SK-N-MC (cell line): ENCODE measurements around the gene TMEM54.

Experiments used
- EZH2 ChIP-seq: fragments of 200-600 bp; sonication (generic); IDR thresholded peaks from one replicate; pipeline ENCODE4 v1.6.1; 2017; ENCODE audit warnings: antibody characterized with exemption
- POLR2AphosphoS5 ChIP-seq: IDR thresholded peaks from 2 replicates; pipeline ENCODE4 v1.6.1; 2012; ENCODE audit warnings: mild to moderate bottlenecking, low read depth, low read length, borderline replicate concordance

DNA sequence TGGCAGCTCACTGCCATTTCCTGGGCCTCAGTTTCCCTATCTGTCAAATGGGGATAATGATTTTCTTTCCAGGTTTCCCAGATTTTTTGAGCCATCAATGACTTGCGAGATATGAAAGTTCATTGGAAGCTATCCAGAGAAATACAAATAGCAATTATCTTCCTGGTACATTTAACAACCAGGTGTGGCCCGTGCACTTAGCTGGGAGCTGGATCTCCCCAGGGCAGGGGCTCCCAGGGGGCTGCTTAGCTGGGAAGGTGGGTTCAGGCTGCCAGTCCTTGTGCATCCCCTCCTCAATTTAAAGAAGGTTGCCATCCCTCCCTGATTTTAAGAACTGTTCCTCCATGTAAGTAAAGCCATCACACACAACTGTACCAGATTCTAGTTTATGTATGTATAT lies 3.6 kb upstream of the TMEM54 start:
- no peak for TF ChIP-seq POLR2AphosphoS5
- no peak for TF ChIP-seq EZH2
